HG02943 (cell line): ENCODE measurements around the gene FOSL2.

ENCODE experiments used
- ATAC-seq: cut with Tn5 transposase; IDR thresholded peaks from one replicate; pipeline ENCODE4 v1.9.1; 2021; ENCODE audit warnings: mild to moderate bottlenecking, low read depth, moderate library complexity; ENCODE audit not compliant: unreplicated experiment

FOSL2 gene

GRCh38 chr2:28407976-28408690, 15.5 kb downstream of the FOSL2 start:
- no peak for ATAC-seq

GRCh38 chr2:28408764-28409599, 16.3 kb downstream of the FOSL2 start:
- ATAC-seq: no peak

GRCh38 chr2:28411166-28411755, 18.6 kb downstream of the FOSL2 start:
- no peak for ATAC-seq

- no peak for ATAC-seq
Observed at GRCh38 chr2:28411956-28412609, 19.4 kb downstream of the FOSL2 start.

- ATAC-seq: no peak
Observed at GRCh38 chr2:28412625-28413151, 20.0 kb downstream of the FOSL2 start.

- ATAC-seq: no peak
Observed at GRCh38 chr2:28413152-28413898, 20.7 kb downstream of the FOSL2 start.

GRCh38 chr2:28413899-28414295, 21.2 kb downstream of the FOSL2 start:
- ATAC-seq: no peak

- ATAC-seq: no peak
Observed at GRCh38 chr2:28414583-28414982, 21.9 kb downstream of the FOSL2 start.

GRCh38 chr2:28415010-28415409, 22.4 kb downstream of the FOSL2 start:
- ATAC-seq: no peak

- no peak for ATAC-seq
Observed at GRCh38 chr2:28415715-28416114, 23.1 kb downstream of the FOSL2 start.

GRCh38 chr2:28419003-28419402, 26.3 kb downstream of the FOSL2 start:
- no peak for ATAC-seq

- ATAC-seq: no peak
Observed at GRCh38 chr2:28419443-28420270, 27.0 kb downstream of the FOSL2 start.

- no peak for ATAC-seq
Observed at GRCh38 chr2:28420722-28421121, 28.1 kb downstream of the FOSL2 start.

GRCh38 chr2:28422908-28423741, 30.5 kb downstream of the FOSL2 start:
- ATAC-seq: no peak

GRCh38 chr2:28423856-28424605, 31.4 kb downstream of the FOSL2 start:
- no peak for ATAC-seq

GRCh38 chr2:28424799-28425463, 32.3 kb downstream of the FOSL2 start:
- no peak for ATAC-seq

- no peak for ATAC-seq
Observed at GRCh38 chr2:28425464-28425835, 32.8 kb downstream of the FOSL2 start.
